ENCODE measurements around the gene OSTN. TPM values are rescaled to one million over a fixed set of nuclear protein-coding genes. Genes with fewer than 3 reads are reported as not detected.

Gene OSTN
- total and polyA plus RNA-seq, 9 of the 15 experiments (the other 6 are each of a cell fraction or from before 2014, with no cell fraction given), result not detected

DNA sequence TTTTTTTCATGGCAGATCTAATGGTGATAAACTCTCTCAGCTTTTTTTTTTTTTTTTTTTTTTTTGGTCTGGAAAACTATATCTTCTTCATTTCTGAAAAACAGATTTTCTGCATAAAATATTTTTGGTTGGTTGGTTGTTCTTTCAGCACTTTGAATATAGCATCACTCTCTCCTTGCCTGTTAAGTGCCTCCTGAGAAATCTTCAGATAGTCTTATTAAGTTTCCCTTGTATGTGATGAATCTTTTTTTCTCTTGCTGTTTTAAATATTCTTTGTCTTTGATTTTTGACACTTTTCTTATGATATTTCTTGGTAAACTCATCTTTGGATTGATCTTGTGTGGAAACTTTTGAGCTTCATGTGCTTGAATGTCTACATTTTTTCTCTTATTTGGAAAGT lies 44.2 kb upstream of the OSTN start:
- Histone ChIP-seq H4K20me1 (replicated peaks; ENCODE audit: control insufficient read depth, insufficient read depth, low read length) (no peaks in the 10 kb centered on the region), H3K79me2 (ENCODE audit: control insufficient read depth, insufficient read depth, low read length) (no peaks in the 10 kb centered on the region), H2AFZ (ENCODE audit: low read depth, low read length) (no peak overlapping the region), H3K4me3 (no peak overlapping the region), H3K27me3 (ENCODE audit: control insufficient read depth in 2 of 2, insufficient read depth in 2 of 2, low read length in 2 of 2) (no peaks in the 10 kb centered on the region), H3K27ac (ENCODE audit: extremely low read depth, low read depth, low read length) (no peak overlapping the region), H3K36me3 (ENCODE audit: control insufficient read depth, insufficient read depth, low read length) (no peaks in the 10 kb centered on the region), H3K4me2 (ENCODE audit: insufficient read depth, low read length) (no peak overlapping the region), H3K9me3 (replicated peaks; ENCODE audit: control insufficient read depth, insufficient read depth, low read depth, low read length) (no peaks in the 10 kb centered on the region), H3K9me1 (ENCODE audit: control insufficient read depth, insufficient read depth, low read length) (no peaks in the 10 kb centered on the region), H3K4me1 (replicated peaks in 1 of 2; ENCODE audit: control insufficient read depth in 2 of 2, insufficient read depth in 2 of 2, low read length in 2 of 2) (no peaks in the 10 kb centered on the region), H3K9ac (ENCODE audit: insufficient read depth in 1 of 2, low read depth in 2 of 2, low read length in 2 of 2) (no peak overlapping the region)
- ATAC-seq, result no peak
- in situ Hi-C loops (cut with MboI), result no loop called here
- POLR2A ChIA-PET, result no interaction called here
- TF ChIP-seq SAP30 (IDR thresholded peaks at IDR 0.05; ENCODE audit: borderline replicate concordance, insufficient read depth, low read depth, low read length, poor library complexity, severe bottlenecking) (no peak), BRD4 (IDR thresholded peaks at IDR 0.05) (no peak), ADNP (tag; IDR thresholded peaks at IDR 0.05) (no peak), SRSF9 (IDR thresholded peaks at IDR 0.05; ENCODE audit: borderline replicate concordance, low read depth, low read length) (no peak), CBX1 (IDR thresholded peaks at IDR 0.05; ENCODE audit: low read depth) (no peak), ZNF707 (CRISPR knock-in tag; conservative IDR thresholded peaks at IDR 0.05) (no peak), PYGO2 (tag; IDR thresholded peaks at IDR 0.05) (no peak), NFYB (IDR thresholded peaks at IDR 0.05; ENCODE audit: extremely low read depth, insufficient read length) (no peak), MYC (IDR thresholded peaks at IDR 0.05; ENCODE audit: low read depth, low read length) (no peak), MYC (CRISPR knock-in tag; IDR thresholded peaks at IDR 0.05; ENCODE audit: borderline replicate concordance, low read depth) (no peak), STAT5A (IDR thresholded peaks at IDR 0.05; ENCODE audit: borderline replicate concordance, low read length) (no peak)
- TF ChIP-seq, protein P1, sequence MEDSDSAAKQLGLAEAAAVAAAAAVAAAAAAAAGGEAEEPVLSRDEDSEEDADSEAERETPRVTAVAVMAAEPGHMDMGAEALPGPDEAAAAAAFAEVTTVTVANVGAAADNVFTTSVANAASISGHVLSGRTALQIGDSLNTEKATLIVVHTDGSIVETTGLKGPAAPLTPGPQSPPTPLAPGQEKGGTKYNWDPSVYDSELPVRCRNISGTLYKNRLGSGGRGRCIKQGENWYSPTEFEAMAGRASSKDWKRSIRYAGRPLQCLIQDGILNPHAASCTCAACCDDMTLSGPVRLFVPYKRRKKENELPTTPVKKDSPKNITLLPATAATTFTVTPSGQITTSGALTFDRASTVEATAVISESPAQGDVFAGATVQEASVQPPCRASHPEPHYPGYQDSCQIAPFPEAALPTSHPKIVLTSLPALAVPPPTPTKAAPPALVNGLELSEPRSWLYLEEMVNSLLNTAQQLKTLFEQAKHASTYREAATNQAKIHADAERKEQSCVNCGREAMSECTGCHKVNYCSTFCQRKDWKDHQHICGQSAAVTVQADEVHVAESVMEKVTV (CRISPR knock-in tag; IDR thresholded peaks at IDR 0.05), result no peak
- TF ChIP-seq, protein P2, sequence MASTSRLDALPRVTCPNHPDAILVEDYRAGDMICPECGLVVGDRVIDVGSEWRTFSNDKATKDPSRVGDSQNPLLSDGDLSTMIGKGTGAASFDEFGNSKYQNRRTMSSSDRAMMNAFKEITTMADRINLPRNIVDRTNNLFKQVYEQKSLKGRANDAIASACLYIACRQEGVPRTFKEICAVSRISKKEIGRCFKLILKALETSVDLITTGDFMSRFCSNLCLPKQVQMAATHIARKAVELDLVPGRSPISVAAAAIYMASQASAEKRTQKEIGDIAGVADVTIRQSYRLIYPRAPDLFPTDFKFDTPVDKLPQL (IDR thresholded peaks at IDR 0.05; ENCODE audit: extremely low read depth, insufficient read length), result no peak
- FAIRE-seq, result no peak
- intact Hi-C loops (cut with micrococcal nuclease), result no loop called here
- BruUV-seq (replicated peaks), result no TSS peak
- DNase-seq (ENCODE audit: extremely low read depth in 1 of 4, low spot score in 3 of 4), result no peak
- CTCF ChIA-PET (ENCODE audit: low intra/inter-chr PET ratio), result no interaction called here

Data from K562 (cell line).